GM12891 (cell line): Measurements from ENCODE around the gene DHRSX.

Experiments used
- PAX5 ChIP-seq: IDR thresholded peaks from 2 replicates; pipeline ENCODE4 v1.6.1; 2011; ENCODE audit warnings: low read length, moderate library complexity, mild to moderate bottlenecking; ENCODE audit not compliant: insufficient read depth, severe bottlenecking
- POLR2A ChIP-seq: IDR thresholded peaks from 2 replicates; pipeline ENCODE4 v1.6.1; 2011; ENCODE audit warnings: low read depth, low read length, control low read depth
- POLR2AphosphoS5 ChIP-seq: IDR thresholded peaks from 2 replicates; pipeline ENCODE4 v1.6.1; 2011; ENCODE audit warnings: low read depth, low read length, control low read depth
- POU2F2 ChIP-seq: IDR thresholded peaks from 2 replicates; pipeline ENCODE4 v1.6.1; 2011; ENCODE audit warnings: low read depth, mild to moderate bottlenecking, control low read depth, low read length, moderate library complexity
- SPI1 ChIP-seq: IDR thresholded peaks from 2 replicates; pipeline ENCODE4 v1.6.1; 2011; ENCODE audit warnings: low read depth, low read length, control low read depth
- TAF1 ChIP-seq: IDR thresholded peaks from 2 replicates; pipeline ENCODE4 v1.6.1; 2011; ENCODE audit warnings: low read depth, low read length, control low read depth

DNA sequence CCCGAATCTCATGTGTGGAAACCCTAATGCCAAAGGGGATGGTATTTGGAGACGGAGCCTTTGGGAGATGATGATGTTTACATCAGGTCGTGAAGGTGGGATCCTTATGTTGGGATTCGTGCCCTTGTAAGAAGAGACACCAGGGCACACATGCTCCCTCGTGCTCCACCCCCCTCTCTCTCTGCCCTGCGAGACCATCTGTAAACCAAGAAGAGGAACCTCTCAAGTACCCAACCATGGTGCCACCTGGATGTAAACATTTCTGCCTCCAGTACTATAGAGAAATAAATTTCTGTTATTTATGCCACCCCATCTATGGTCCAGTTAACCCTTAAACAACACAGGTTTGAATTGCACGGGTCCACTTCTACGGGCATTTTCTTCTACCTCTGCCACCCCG, 179.4 kb downstream of the DHRSX start:
- no peak for TF ChIP-seq POLR2A
- no peak for TF ChIP-seq POLR2AphosphoS5
- TF ChIP-seq TAF1 = no peak
- no peak for TF ChIP-seq POU2F2
- TF ChIP-seq SPI1 = no peak
- TF ChIP-seq PAX5 = no peak
